ENCODE measurements around the gene GSAP.
A peak's percentile ranks its signal among the peaks of the same experiment; 100 is the strongest.
"Not testable (repeated sequence)": the region's sequence is repeated elsewhere in the genome, so short reads cannot be mapped to it uniquely, and the experiment has no call there.

Gene GSAP, protein sequence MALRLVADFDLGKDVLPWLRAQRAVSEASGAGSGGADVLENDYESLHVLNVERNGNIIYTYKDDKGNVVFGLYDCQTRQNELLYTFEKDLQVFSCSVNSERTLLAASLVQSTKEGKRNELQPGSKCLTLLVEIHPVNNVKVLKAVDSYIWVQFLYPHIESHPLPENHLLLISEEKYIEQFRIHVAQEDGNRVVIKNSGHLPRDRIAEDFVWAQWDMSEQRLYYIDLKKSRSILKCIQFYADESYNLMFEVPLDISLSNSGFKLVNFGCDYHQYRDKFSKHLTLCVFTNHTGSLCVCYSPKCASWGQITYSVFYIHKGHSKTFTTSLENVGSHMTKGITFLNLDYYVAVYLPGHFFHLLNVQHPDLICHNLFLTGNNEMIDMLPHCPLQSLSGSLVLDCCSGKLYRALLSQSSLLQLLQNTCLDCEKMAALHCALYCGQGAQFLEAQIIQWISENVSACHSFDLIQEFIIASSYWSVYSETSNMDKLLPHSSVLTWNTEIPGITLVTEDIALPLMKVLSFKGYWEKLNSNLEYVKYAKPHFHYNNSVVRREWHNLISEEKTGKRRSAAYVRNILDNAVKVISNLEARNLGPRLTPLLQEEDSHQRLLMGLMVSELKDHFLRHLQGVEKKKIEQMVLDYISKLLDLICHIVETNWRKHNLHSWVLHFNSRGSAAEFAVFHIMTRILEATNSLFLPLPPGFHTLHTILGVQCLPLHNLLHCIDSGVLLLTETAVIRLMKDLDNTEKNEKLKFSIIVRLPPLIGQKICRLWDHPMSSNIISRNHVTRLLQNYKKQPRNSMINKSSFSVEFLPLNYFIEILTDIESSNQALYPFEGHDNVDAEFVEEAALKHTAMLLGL

DNA sequence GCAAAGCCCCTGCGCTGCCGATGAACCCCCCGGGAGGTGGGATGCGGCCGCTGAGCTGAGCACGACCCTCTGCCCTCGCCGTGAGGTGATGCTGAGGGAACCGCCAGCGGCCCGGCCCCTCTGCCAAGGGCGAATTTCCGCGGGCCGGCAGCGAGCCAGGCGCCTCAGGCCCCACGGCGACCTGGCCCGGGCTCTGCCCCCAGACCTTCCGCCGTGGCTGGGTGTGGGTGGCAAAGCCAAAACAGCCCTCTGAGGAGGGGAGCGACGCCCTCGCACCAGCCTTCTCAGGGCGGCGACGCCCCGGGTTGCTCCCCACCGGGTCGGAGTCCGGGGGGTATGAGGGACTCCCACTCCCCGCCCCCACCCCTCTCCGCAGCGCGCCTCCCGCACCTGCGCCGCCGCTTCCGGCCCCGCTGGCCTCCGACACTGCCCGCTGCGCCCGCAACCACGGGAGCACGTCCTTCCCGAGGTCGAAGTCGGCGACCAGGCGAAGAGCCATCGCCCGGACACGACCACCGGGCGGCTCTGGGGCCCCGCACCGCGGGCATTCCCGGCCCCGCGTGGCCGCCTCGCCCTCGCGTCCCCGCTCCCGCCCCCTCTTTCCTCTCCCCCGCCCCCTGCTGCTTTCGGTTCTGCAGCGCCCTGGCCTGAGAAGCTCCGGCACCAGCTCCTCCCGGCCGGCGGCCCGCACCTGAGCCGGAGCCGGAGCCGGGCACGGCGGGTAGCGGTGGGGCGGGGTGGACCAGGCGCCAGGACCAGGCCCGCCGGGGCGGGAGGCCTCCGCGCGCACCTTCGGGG is at the start of gene GSAP:
Gene GSAP (minus strand): TSS at position 527 of the 798 bp plus-strand sequence. CDS start 28 bp downstream, at position 499.
- Histone ChIP-seq H3K27me3 (ENCODE audit: control insufficient read depth, insufficient read depth, low read length) (no peaks in the 10 kb centered on the region), H3K4me3 (ENCODE audit: low read length) (peak within 1 kb of the TSS; percentile 64), H3K27ac (ENCODE audit: low read depth, low read length) (peak within 1 kb of the TSS; percentile 54), H3K4me1 (ENCODE audit: control insufficient read depth, insufficient read depth, low read length) (peaks cover 8% of the 10 kb centered on the region), H3K9ac (ENCODE audit: low read length) (peak within 1 kb of the TSS; percentile 54), H3K36me3 (ENCODE audit: control insufficient read depth, insufficient read depth, low read length) (no peaks in the 10 kb centered on the region)

DNA sequence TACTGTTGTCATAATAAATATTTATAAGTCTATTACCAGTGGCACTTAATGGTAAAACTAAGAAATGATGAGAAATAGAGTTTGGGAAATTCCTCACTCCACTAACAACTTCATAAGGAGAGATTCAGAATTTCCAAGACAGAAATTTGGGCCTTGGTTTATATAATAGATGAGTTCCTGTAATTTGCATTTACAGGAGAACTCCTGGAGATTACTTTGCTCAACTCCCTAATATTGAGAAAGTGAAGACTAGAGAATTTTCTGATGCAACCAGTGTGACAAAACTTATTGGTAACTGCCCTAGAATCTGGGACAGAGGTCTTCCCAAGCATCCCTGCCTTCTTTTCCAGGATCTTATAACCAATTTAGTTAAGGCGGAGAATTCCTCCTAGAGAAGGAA is 49.1 kb upstream of the GSAP start:
- H3K9ac ChIP-seq (ENCODE audit: low read length) = no peak overlapping the region
- no peaks in the 10 kb centered on the region for H3K4me1 ChIP-seq (ENCODE audit: control insufficient read depth, insufficient read depth, low read length)
- no peak overlapping the region for H3K27ac ChIP-seq (ENCODE audit: low read depth, low read length)
- no peaks in the 10 kb centered on the region for H3K27me3 ChIP-seq (ENCODE audit: control insufficient read depth, insufficient read depth, low read length)
- no peak overlapping the region for H3K4me3 ChIP-seq (ENCODE audit: low read length)
- H3K36me3 ChIP-seq (ENCODE audit: control insufficient read depth, insufficient read depth, low read length) = no peaks in the 10 kb centered on the region

DNA sequence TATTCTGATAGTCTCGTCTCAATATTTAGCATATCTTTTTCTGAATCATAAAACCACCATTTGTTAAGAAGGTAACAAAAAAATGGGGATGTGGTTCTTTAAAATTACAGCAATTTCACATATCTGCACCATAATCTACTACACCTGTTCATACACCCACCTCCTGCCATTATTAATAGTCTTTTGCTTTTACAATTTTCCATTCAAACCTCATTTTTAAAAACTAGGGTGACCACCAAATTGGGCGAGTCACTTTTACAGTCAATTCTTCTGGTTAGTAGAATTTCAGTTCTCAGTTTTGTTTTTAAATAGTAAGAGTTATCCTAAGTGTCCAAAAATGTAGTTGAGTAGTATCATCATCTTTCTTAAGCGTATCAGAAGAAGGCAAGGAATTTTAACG is 48.4 kb upstream of the GSAP start:
- Histone ChIP-seq H3K9ac (ENCODE audit: low read length) (no peak overlapping the region), H3K27ac (ENCODE audit: low read depth, low read length) (no peak overlapping the region), H3K4me3 (ENCODE audit: low read length) (no peak overlapping the region), H3K4me1 (ENCODE audit: control insufficient read depth, insufficient read depth, low read length) (no peaks in the 10 kb centered on the region), H3K27me3 (ENCODE audit: control insufficient read depth, insufficient read depth, low read length) (no peaks in the 10 kb centered on the region), H3K36me3 (ENCODE audit: control insufficient read depth, insufficient read depth, low read length) (no peaks in the 10 kb centered on the region)

DNA sequence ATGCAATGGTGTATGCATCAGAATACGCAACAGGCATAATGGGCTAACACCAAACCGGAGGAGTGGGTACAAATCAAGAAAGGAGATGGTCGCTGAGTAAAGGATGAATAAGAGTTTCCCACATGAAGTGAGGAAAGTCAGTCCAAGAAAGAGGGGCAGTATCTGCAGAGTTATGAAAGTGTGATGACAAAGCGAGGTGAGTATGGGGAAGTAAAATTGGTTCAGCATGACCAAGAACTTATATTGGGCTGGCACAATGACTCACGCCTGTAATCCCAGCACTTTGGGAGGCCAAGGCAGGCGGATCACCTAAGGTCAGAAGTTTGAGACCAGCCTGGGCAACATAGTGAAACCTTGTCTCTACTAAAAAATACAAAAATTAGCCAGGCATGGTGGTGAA is 47.5 kb upstream of the GSAP start:
- not testable (repeated sequence) for H3K4me3 ChIP-seq (ENCODE audit: low read length); H3K4me1 ChIP-seq (ENCODE audit: control insufficient read depth, insufficient read depth, low read length); H3K36me3 ChIP-seq (ENCODE audit: control insufficient read depth, insufficient read depth, low read length); H3K27ac ChIP-seq (ENCODE audit: low read depth, low read length); H3K27me3 ChIP-seq (ENCODE audit: control insufficient read depth, insufficient read depth, low read length); H3K9ac ChIP-seq (ENCODE audit: low read length)

DNA sequence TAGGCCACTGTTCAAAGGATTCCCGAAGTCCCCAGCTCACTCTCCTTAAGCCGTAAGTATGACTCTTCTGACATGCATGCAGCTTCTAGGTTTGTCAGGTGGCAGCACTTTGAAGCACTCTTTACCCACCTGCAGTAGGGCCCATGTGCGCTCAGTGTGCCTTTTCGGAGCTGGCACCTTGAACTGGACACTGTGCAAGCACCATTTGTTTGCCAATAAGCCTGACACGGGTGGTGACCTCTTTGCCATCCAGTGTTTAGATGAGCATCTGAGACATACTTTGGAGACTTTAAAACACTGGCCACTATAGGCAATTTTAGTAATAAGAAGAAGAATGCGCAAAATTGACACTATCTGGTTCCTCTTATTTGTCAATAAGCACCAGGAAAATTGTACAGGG is 45.7 kb upstream of the GSAP start:
- Histone ChIP-seq H3K36me3 (ENCODE audit: control insufficient read depth, insufficient read depth, low read length) (no peaks in the 10 kb centered on the region), H3K4me1 (ENCODE audit: control insufficient read depth, insufficient read depth, low read length) (no peaks in the 10 kb centered on the region), H3K27ac (ENCODE audit: low read depth, low read length) (no peak overlapping the region), H3K4me3 (ENCODE audit: low read length) (no peak overlapping the region), H3K9ac (ENCODE audit: low read length) (no peak overlapping the region), H3K27me3 (ENCODE audit: control insufficient read depth, insufficient read depth, low read length) (no peaks in the 10 kb centered on the region)

DNA sequence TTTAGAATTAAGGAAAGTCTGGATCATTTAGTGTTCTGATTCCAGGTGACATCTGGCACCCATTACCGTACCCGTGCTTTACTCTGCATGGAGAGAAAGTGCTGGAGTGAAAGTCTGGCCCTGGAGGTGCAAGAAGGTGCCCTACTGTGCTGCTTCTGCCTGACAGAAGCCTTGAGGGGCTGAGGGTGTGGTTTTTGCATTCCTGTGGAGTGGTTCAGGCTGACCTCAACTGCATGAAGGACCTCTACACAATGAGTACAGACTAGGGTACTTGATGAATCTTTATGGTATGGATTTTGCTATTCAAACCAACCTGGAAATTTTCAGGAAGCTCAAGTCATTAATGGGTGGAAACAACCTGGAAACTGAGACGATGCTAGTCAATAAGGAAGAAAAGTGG is 45.1 kb upstream of the GSAP start:
- no peaks in the 10 kb centered on the region for H3K36me3 ChIP-seq (ENCODE audit: control insufficient read depth, insufficient read depth, low read length)
- no peak overlapping the region for H3K9ac ChIP-seq (ENCODE audit: low read length)
- H3K4me3 ChIP-seq (ENCODE audit: low read length) = no peak overlapping the region
- no peaks in the 10 kb centered on the region for H3K4me1 ChIP-seq (ENCODE audit: control insufficient read depth, insufficient read depth, low read length)
- no peaks in the 10 kb centered on the region for H3K27me3 ChIP-seq (ENCODE audit: control insufficient read depth, insufficient read depth, low read length)
- H3K27ac ChIP-seq (ENCODE audit: low read depth, low read length) = no peak overlapping the region

DNA sequence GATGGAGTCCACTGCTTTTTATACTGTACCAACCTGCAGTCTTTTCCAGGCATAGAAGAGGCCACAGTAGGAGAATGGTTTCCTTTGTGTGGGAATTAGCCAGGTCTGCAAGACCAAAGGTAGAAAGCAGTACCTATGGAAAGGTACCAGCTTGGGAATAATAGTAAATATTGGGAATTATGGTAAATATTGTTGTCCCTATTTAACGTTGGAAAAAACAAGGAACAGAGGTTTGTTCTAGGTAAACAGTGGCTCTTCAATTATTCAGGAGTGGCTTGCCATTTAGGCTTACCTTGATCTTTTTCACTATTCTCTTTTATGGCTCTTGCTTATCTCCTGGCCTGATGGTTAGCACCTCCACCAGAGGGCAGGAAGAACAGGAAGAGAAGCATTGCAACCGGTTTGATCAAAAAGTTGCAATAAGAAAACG is 43.9 kb upstream of the GSAP start:
- H3K27ac ChIP-seq (ENCODE audit: low read depth, low read length) = no peak overlapping the region

DNA sequence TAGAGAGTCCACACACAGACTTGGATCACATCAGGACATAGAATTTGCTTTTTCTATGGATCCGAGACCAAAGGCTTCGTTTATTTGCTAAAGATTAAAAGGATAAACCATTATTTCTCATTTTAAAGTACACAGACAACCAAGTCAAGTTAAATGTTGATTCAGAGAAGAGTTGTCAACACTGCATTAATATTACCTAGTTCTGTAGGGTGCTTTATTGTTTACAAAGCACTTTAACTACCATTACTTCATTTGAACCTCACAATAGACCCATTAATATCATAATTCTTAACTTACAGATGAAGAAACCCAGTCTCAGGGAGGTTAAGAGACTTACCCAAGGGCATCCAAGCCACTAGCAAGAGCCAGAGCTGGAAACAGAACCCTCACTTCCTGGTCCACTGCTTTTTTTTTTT is 43.2 kb upstream of the GSAP start:
- H3K36me3 ChIP-seq (ENCODE audit: control insufficient read depth, insufficient read depth, low read length) = no peaks in the 10 kb centered on the region
- no peak overlapping the region for H3K4me3 ChIP-seq (ENCODE audit: low read length)
- H3K27me3 ChIP-seq (ENCODE audit: control insufficient read depth, insufficient read depth, low read length) = no peaks in the 10 kb centered on the region
- H3K9ac ChIP-seq (ENCODE audit: low read length) = no peak overlapping the region
- H3K27ac ChIP-seq (ENCODE audit: low read depth, low read length) = no peak overlapping the region
- no peaks in the 10 kb centered on the region for H3K4me1 ChIP-seq (ENCODE audit: control insufficient read depth, insufficient read depth, low read length)

More for the DNA sequence above, 43.9 kb upstream of the GSAP start:
- H3K9ac ChIP-seq (ENCODE audit: low read length) = no peak overlapping the region
- H3K4me3 ChIP-seq (ENCODE audit: low read length) = no peak overlapping the region
- H3K27me3 ChIP-seq (ENCODE audit: control insufficient read depth, insufficient read depth, low read length) = no peaks in the 10 kb centered on the region
- H3K36me3 ChIP-seq (ENCODE audit: control insufficient read depth, insufficient read depth, low read length) = no peaks in the 10 kb centered on the region
- H3K4me1 ChIP-seq (ENCODE audit: control insufficient read depth, insufficient read depth, low read length) = no peaks in the 10 kb centered on the region

DNA sequence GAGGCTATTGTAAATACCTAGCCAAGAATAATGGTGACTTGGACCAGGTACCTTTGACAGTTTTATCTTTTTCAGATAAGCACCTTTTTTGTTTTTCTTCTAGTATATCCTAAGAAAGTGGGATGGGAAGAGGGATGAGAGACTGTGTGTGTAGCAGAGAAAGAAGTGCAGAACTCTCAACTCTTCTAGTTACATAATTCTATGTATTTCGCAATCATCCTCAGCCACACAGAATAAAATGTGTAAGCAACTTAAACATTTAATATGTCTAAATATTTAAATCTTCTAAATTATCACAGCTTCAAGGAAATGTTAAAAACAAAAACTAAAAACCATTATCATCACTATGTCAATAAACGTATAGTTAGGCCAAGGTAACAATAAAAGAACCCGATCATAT is 42.6 kb upstream of the GSAP start:
- Histone ChIP-seq H3K4me1 (ENCODE audit: control insufficient read depth, insufficient read depth, low read length) (no peaks in the 10 kb centered on the region), H3K27ac (ENCODE audit: low read depth, low read length) (no peak overlapping the region), H3K4me3 (ENCODE audit: low read length) (no peak overlapping the region), H3K36me3 (ENCODE audit: control insufficient read depth, insufficient read depth, low read length) (no peaks in the 10 kb centered on the region), H3K9ac (ENCODE audit: low read length) (no peak overlapping the region), H3K27me3 (ENCODE audit: control insufficient read depth, insufficient read depth, low read length) (no peaks in the 10 kb centered on the region)

DNA sequence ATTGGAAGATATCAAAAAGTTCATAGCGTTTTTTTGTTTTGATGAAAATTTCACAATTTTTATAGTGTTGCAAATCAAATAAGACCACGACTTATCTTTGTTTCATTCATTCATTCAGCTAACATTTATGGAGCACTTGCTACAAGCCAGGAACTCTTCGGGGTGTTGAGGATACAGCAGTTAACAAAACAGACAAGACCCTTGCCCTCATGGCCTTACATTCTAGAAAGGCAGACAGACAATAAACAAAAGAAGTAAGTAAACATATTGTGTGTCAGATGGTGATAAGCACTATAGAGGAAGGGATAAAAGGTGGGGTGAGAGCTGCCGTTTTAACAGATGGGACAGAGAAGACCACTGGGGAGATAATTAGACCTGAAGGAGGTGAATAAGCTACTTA is 41.6 kb upstream of the GSAP start:
- Histone ChIP-seq H3K4me1 (ENCODE audit: control insufficient read depth, insufficient read depth, low read length) (no peaks in the 10 kb centered on the region), H3K4me3 (ENCODE audit: low read length) (no peak overlapping the region), H3K36me3 (ENCODE audit: control insufficient read depth, insufficient read depth, low read length) (no peaks in the 10 kb centered on the region), H3K27ac (ENCODE audit: low read depth, low read length) (no peak overlapping the region), H3K9ac (ENCODE audit: low read length) (no peak overlapping the region), H3K27me3 (ENCODE audit: control insufficient read depth, insufficient read depth, low read length) (no peaks in the 10 kb centered on the region)

DNA sequence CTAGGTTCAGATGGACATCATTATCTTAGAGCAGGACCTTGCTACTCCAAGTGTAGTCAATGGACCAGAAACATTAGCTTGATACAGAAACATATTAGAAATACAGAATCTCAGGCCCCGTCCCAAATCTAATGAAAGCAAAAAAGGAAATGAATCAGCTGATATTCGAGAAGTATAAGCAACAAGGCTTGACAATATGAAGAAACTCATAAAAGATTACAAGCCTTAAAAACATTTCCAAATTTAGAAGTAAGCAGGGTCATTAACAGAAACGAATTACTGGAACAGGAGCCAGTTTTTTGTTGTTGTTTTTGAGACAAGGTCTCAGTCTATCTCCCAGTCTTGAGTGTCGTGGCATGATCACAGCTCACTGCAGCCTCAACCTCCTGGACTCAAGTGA is 40.5 kb upstream of the GSAP start:
- no peaks in the 10 kb centered on the region for H3K36me3 ChIP-seq (ENCODE audit: control insufficient read depth, insufficient read depth, low read length)
- no peak overlapping the region for H3K27ac ChIP-seq (ENCODE audit: low read depth, low read length)
- H3K9ac ChIP-seq (ENCODE audit: low read length) = no peak overlapping the region
- no peaks in the 10 kb centered on the region for H3K27me3 ChIP-seq (ENCODE audit: control insufficient read depth, insufficient read depth, low read length)
- no peaks in the 10 kb centered on the region for H3K4me1 ChIP-seq (ENCODE audit: control insufficient read depth, insufficient read depth, low read length)
- no peak overlapping the region for H3K4me3 ChIP-seq (ENCODE audit: low read length)

DNA sequence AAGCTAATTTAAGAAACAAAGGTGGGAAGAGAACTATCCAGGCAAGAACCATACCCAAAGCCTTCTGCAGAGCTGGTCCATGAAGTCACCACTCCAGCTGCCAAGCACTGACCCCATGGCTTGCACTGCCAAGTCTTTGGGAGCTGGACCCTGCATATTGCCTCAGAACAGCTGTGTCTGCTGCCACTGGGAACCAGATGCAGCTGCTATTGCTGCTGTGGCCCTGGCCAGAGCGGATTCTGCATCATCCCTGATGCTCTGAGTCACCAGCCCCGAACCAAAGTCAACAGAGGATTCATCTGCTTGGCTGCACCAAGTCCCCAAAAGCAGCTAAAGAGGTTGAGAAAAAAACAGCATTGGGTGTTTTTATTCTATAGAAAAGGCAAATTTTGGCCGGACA is 39.2 kb upstream of the GSAP start:
- no peak overlapping the region for H3K27ac ChIP-seq (ENCODE audit: low read depth, low read length)

More for the DNA sequence above, 39.2 kb upstream of the GSAP start:
- H3K9ac ChIP-seq (ENCODE audit: low read length) = no peak overlapping the region
- H3K36me3 ChIP-seq (ENCODE audit: control insufficient read depth, insufficient read depth, low read length) = no peaks in the 10 kb centered on the region
- H3K27me3 ChIP-seq (ENCODE audit: control insufficient read depth, insufficient read depth, low read length) = no peaks in the 10 kb centered on the region
- H3K4me3 ChIP-seq (ENCODE audit: low read length) = no peak overlapping the region
- no peaks in the 10 kb centered on the region for H3K4me1 ChIP-seq (ENCODE audit: control insufficient read depth, insufficient read depth, low read length)
